ENCODE data around the gene AFF2.

The AFF2 gene

DNA sequence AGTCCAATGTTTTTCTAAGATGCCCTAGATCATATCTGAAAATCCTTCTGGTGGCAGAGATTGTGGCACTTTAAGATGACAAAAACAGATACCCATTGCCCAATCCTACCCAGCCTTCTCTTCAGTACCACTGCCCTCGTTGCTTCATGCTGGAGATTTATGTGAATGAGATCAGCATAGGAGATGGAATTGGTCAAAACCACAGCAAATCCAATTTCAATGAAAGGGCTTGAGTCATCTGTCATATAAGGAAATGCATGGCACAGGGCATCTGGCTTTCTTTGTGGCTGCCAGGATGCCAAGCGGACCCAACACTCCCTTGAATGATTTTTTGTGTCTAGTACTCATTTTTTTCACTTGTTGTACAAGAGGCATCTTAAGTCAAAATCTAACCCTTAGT is 16.8 kb downstream of the AFF2 start:
- no peak for TF ChIP-seq CTCF (IDR thresholded peaks at IDR 0.05; ENCODE audit: poor library complexity, severe bottlenecking)
- DNase-seq (ENCODE audit: low spot score) (no peak), ATAC-seq (ENCODE audit: low read depth) (no peak)
- no peaks in the 10 kb centered on the region for H3K4me1 ChIP-seq (ENCODE audit: insufficient read depth, poor library complexity, severe bottlenecking)
- no peak overlapping the region for H3K27ac ChIP-seq (ENCODE audit: poor library complexity, severe bottlenecking)
- H3K4me3 ChIP-seq (ENCODE audit: severe bottlenecking): no peak overlapping the region
- no peaks in the 10 kb centered on the region for H3K36me3 ChIP-seq (ENCODE audit: low read depth)
- no peaks in the 10 kb centered on the region for H3K27me3 ChIP-seq (ENCODE audit: insufficient read depth, poor library complexity, severe bottlenecking)
- H3K9me3 ChIP-seq (ENCODE audit: severe bottlenecking): no peaks in the 10 kb centered on the region

DNA sequence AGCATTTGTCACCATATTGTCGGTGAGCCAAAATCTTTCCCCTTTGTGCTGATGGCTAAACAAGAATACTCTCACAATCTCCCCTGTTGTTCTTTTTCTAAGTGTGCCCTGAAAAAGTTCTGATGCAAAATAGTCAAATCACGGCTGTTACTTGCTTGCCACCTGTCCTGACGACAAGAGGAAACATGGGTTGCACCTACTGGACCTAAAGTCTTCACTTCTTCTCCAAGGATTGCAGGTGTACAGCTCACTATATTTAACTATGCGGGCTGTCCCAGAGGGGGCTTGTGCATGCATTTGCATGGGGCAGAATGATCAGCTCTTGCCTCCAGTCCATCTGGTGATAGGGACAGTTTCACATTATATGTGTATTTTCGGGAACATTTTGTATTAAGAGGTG is 21.6 kb downstream of the AFF2 start:
- no peak for DNase-seq (ENCODE audit: low spot score)
- no peaks in the 10 kb centered on the region for H3K27me3 ChIP-seq (ENCODE audit: insufficient read depth, poor library complexity, severe bottlenecking)
- no peak overlapping the region for H3K27ac ChIP-seq (ENCODE audit: poor library complexity, severe bottlenecking)
- TF ChIP-seq CTCF (IDR thresholded peaks at IDR 0.05; ENCODE audit: poor library complexity, severe bottlenecking): no peak
- ATAC-seq (ENCODE audit: low read depth): no peak
- no peaks in the 10 kb centered on the region for H3K4me1 ChIP-seq (ENCODE audit: insufficient read depth, poor library complexity, severe bottlenecking)
- no peaks in the 10 kb centered on the region for H3K36me3 ChIP-seq (ENCODE audit: low read depth)
- H3K4me3 ChIP-seq (ENCODE audit: severe bottlenecking): no peak overlapping the region
- no peaks in the 10 kb centered on the region for H3K9me3 ChIP-seq (ENCODE audit: severe bottlenecking)

DNA sequence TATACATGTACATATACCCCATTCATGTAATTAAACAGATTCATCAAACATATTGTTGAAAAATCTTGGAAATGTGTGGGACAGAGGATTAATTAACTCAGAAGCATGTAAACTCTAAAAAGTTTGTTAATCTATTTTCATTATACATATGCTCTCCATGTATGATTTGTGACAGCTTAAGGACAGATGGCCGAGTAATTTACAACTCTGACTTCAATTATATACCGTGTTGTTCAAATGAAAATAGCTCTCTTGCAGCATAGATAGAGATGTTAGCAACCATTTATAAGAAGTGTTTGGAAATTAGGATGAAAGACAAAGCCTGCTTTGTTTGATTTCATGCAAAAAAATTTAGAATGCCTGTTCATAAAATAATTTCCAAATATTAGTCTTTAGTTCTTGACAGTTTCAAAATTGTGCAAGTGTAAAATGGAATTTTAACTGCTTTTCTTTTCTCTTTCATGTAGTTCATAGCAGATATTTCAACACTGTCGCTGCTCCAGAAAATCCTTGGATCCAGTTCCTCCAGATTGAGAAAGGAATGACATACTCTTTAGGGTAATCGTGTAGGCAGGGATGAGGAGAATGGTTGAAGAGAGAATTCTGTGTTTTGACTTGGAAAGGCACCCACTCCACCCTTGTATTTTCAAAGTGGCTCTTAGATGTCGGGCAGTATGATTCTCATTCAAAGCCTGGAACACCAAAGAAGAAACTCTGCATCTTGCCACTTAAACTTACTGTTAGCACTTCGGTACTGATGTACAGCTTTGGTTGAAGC is 23.1 kb downstream of the AFF2 start:
- Histone ChIP-seq H3K9me3 (ENCODE audit: severe bottlenecking) (no peaks in the 10 kb centered on the region), H3K36me3 (ENCODE audit: low read depth) (no peaks in the 10 kb centered on the region), H3K27me3 (ENCODE audit: insufficient read depth, poor library complexity, severe bottlenecking) (no peaks in the 10 kb centered on the region), H3K4me1 (ENCODE audit: insufficient read depth, poor library complexity, severe bottlenecking) (no peaks in the 10 kb centered on the region), H3K27ac (ENCODE audit: poor library complexity, severe bottlenecking) (no peak overlapping the region), H3K4me3 (ENCODE audit: severe bottlenecking) (no peak overlapping the region)
- DNase-seq (ENCODE audit: low spot score): no peak
- TF ChIP-seq CTCF (IDR thresholded peaks at IDR 0.05; ENCODE audit: poor library complexity, severe bottlenecking): no peak
- no peak for ATAC-seq (ENCODE audit: low read depth)

GRCh38 chrX:148530464-148531077 is 30.2 kb downstream of the AFF2 start:
- H3K27me3 ChIP-seq (ENCODE audit: insufficient read depth, poor library complexity, severe bottlenecking): no peaks in the 10 kb centered on the region
- no peak for ATAC-seq (ENCODE audit: low read depth)

More at GRCh38 chrX:148530464-148531077, 30.2 kb downstream of the AFF2 start:
- Histone ChIP-seq H3K36me3 (ENCODE audit: low read depth) (no peaks in the 10 kb centered on the region), H3K4me3 (ENCODE audit: severe bottlenecking) (no peak overlapping the region), H3K27ac (ENCODE audit: poor library complexity, severe bottlenecking) (no peak overlapping the region), H3K9me3 (ENCODE audit: severe bottlenecking) (no peaks in the 10 kb centered on the region), H3K4me1 (ENCODE audit: insufficient read depth, poor library complexity, severe bottlenecking) (no peaks in the 10 kb centered on the region)
- no peak for DNase-seq (ENCODE audit: low spot score)
- peak; percentile 53 for TF ChIP-seq CTCF (IDR thresholded peaks at IDR 0.05; ENCODE audit: poor library complexity, severe bottlenecking)

Measured in RWPE2 (cell line).